Activated T-cell treated with anti-CD3 and anti-CD28 coated beads for 24 hours (primary cell): Measurements from ENCODE around the gene IKZF1.

ENCODE experiments used
- DNase-seq: peaks from one replicate; pipeline ENCODE4 v3.0.0-alpha.2; 2020; ENCODE audit warnings: low read depth

The IKZF1 gene

GRCh38 chr7:50355817-50356178 lies 51.3 kb downstream of the IKZF1 start:
- DNase-seq, result no peak

- DNase-seq, result no peak
Observed at GRCh38 chr7:50356212-50356944, 51.9 kb downstream of the IKZF1 start.

DNA sequence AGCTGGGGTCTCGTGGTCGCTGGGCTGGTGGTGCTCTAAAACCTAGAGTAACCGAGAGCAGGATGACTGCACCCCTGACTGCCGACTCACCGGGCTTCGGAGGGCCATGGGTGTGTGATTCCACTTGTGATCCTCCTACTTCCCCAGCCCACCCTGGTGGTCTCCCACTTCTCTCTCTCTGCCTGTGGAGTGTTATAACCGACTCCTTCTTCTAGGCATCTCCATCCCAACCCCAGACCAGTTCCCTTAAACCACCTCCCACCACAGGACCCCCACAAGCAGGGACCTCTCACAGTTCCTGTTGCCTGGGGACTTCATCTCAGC lies 52.4 kb downstream of the IKZF1 start:
- DNase-seq, result no peak

- no peak for DNase-seq
Observed at GRCh38 chr7:50357426-50357825, 52.9 kb downstream of the IKZF1 start.

- DNase-seq, result no peak
Observed at GRCh38 chr7:50358041-50358705, 53.7 kb downstream of the IKZF1 start.

DNA sequence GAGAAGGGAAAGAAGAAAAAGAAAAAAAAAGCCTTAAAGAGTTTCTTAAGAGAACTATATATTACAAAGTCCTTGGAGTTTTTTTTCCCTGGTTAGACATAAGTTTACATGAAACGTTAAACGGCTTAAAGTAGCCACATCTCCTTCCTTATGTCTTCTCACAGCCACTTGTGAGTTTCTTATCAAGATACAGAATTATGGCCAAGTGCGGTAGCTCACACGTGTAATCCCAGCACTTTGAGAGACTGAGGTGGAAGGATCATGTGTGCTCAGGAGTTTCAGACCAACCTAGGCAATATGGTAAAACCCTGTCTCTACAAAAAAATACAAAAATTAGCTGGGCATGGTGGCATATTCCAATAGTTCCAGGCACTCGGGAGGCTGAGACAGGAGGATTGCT lies 54.3 kb downstream of the IKZF1 start:
- no peak for DNase-seq

DNA sequence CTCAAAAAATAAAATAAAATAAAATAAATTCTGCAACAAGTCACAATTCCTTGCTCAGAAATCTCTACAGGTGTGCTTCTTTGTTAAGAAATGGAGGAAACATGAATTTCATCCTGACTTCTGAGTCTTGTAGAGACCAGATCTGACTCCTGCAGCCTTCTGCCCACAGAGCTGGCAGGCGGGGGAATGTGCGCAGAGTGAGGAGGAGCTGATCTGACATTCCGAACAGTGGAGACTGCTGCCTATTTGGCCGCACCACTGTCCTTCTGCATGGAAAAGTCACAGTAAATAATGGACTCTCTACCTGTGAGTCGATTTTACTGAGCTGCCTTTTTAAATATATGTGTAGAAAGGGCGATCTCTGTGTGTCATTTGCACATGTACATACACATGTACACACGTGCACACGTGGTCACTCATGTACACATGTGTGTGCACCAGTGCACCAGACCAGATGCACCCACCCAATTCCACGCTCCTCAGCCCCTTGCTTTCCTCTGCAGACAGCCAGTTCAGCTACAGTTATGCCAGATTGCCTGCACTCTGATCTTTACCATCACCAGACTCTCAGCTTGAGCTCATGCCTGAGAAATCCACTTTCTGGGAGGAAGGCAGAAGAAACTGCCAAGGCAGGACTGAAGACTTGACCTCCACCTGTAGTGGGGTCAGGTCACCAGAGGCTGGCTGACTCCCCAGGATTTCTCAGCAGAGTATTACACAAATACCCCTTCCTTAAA lies 54.9 kb downstream of the IKZF1 start:
- no peak for DNase-seq

DNA sequence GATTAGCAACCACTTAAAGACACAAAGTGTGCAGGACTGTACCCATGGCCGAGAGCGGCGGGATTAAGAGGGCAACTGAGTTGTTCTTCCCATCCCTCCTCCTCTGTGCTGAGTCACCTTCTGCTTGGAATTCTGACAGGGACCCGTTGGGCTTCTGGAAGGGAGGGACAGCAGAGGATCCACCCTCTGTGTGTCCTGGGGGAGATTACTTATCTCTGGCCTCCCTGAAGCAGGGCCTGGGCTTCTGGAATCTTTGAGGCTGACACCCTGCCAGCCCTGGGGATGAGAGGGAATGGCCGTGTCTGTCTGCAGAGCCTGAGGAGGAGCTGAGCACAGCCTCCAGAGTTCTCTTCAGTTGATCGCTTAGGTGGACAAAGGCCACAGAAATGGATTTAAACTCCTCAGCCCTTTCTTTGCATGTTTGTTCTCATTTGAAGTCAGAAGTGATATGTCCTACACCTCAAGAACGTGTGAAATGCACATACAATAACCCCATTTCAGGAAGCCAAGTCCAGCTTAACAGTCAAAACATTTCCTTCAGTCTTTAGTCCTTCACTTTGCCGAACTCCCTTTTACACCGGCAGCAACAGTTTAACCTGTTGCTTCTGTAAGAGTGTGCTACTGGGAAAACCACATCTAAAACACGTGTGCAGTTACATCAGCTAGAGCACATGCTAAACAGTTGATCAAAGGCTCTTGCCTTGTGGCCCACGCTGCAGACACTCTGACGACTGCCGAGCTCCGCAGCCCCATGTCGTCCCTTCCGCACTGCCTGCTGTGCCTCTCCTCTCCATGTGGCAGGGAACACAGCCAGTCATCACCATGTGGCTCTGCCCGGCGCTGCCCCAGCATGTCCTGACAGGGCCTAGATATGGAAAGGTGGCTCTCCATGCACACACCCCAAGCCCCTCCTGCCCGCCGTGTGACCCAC lies 55.7 kb downstream of the IKZF1 start:
- DNase-seq, result peak; percentile 78

GRCh38 chr7:50362142-50362541 lies 57.6 kb downstream of the IKZF1 start:
- no peak for DNase-seq

- DNase-seq, result no peak
Observed at GRCh38 chr7:50362712-50363282, 58.3 kb downstream of the IKZF1 start.

- DNase-seq, result no peak
Observed at GRCh38 chr7:50363327-50364060, 59.0 kb downstream of the IKZF1 start.

DNA sequence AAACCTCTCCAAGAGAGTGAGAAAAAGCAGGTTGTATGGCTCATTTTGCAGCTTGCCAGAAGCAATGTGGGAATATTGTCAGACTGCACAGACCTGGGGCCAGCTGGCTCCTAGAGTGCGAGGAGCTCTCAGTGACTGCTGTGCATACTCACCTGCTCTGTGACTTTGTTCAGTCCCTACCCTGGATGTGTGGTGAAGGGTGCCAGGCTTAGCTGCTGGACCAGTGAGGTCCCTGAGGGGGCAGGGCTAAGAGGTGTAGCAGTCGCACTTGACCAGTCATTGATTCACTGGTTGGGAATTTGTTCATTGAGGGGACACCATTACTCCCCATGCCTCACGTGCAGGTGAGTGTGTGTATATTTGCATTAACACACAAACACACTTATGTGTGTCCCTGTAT lies 60.1 kb downstream of the IKZF1 start:
- DNase-seq, result no peak

GRCh38 chr7:50366311-50366710 lies 61.8 kb downstream of the IKZF1 start:
- no peak for DNase-seq

DNA sequence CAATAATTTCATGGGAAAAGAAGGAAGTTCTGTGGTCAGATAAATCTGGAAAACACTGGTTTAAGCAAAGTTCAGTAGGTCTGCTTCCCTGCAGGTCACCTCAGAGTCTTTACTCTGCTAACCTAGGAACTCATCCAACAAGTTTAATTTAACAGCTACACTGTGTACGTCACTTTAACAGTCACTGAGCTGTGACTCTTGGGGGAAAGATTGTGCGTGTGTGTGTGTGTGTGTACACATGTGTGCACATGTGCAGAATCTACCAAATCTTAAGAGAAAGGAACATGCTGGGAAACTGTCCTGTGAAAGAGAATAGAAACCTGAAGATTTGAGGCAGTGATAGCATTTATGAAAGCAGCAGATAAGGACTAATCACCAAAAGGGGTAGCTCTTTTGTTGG lies 62.6 kb downstream of the IKZF1 start:
- DNase-seq, result no peak

DNA sequence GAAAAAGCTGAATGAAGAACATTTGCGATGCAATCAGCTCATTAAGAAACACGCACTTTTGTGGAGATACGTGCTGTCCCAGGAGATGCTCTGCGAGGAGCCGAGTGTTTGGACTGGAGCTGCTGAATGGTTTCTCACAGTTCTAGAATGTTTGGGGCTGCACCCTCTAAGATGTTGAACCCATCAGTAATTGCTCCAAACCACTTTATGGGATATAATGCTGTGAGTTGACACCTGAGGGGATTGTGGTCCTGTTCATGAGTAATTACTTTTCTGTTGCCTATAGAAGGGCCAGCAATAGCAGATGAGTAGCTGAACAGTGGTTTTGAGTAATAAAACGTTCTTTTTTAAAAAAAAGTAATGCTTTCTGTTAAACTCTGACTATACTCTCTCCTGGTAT lies 63.1 kb downstream of the IKZF1 start:
- no peak for DNase-seq

- no peak for DNase-seq
Observed at GRCh38 chr7:50368366-50368765, 63.9 kb downstream of the IKZF1 start.

GRCh38 chr7:50369143-50370026 lies 64.9 kb downstream of the IKZF1 start:
- DNase-seq, result no peak

DNA sequence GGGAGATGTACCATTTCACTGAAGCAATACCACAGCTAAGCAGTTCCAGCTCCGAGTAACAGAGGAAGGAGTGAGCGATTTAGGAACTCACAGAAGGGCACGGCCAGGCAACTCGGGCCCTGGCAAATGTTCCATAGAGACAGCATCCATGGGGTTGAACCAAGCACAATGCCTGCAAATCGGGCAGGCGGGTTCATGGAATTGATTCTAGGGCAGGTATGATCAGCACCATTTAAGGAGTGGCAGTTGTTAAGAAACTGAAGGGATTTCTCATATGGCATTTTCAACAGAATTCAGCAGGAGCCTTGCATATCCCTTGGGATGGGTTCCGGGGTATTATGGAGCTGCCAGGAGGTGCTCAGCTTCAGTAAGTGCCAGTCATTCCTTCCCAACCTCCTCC lies 66.4 kb downstream of the IKZF1 start:
- DNase-seq, result no peak

DNA sequence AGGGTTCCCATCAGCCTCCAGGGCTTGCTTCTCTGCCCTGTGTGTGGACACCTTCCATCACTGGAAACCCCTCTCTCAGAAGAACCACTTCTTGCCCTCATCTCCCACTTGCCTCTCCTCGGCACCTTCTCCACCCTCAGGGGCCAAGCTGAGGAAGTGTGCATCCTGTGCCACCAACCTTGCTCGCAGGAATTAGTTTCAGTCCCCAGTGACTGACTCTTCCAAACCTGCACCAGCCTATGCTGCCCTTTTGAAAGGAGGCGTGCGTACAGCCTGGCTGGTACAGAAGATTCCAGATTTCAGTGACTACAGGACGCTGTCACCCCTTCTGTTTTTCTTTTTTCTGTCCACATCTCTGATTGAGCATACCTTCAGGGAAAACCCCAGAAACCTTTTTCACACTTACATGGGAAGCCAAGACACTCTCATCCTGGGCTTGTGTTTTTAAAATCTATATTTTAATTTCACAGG lies 67.1 kb downstream of the IKZF1 start:
- DNase-seq, result no peak

DNA sequence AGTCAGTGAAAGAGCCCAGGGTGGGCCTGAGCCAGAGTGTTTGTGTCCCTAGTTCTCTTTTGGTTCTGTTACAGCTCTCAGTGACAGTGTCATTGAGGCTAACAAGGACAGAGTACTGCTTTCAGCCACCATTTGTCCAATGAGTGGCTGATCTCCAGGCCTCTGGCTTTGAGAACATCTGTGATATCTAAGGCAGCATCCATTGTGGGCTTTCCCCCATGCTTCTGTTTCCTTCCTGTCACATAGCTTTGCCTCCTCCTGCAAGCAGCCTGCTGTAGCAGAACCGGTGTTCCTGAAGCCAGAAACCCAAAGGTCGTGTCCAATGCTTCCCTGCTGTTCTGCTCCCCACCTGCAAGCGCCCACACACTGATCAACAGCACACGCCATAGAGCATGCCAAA lies 68.4 kb downstream of the IKZF1 start:
- no peak for DNase-seq
